ENCODE measurements around the gene OBP2A. TPM values are rescaled to one million over a fixed set of nuclear protein-coding genes. Genes with fewer than 3 reads are reported as not detected.
"Not testable (repeated sequence)": the region's sequence is repeated elsewhere in the genome, so short reads cannot be mapped to it uniquely, and the experiment has no call there.

Gene OBP2A
- total and polyA plus RNA-seq, 2 donors (not counting 3 experiments of a cell fraction or from before 2014, with no cell fraction given), result not detected

DNA sequence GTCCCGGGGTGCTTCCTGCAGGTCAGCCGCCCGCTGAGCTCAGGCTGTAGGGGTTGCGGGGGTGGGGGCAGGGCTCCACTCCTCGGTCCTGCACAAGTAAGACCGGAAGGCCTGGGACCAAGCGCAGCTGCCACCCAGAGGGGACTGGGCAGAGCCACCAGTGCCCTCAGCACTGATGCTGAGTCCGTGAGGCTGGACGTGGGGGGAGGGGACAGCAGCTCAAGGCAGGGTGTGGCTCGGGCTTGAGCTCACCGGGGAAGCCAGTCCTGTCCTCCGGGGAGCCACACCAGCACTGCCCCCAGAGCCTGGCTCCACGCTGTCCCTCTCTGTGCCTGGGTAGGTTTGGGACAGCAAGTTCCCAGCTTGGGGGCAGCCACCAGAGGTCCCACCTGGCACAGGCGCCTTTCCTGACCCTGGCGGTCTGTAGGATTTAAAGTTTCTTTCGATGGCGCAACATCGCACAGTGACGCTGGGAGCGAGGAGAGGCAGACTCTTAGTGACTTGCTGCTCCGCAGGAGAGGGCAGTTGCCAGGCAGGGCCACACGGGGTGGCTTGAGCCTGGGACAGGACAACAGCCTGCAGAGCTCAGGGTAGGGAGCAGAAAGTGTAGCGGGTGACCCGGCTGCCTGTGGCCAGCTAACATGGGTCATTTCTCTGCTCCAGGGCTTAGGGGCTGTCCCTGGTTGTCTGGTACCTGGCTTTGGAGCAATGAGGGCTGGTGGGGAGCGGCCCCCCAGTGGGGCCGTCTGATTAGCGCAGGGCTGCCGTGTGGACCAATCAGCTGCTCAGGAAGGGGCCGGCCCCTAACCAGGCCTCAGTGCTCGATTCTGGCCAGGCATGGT, 19.0 kb upstream of the OBP2A start:
- Histone ChIP-seq H3K4me2 (ENCODE audit: insufficient read depth, low read length) (no peak overlapping the region), H3K27me3 (ENCODE audit: control insufficient read depth in 2 of 2, insufficient read depth in 2 of 2, low read length in 2 of 2) (no peaks in the 10 kb centered on the region), H3K4me3 (replicated peaks in 1 of 3; ENCODE audit: insufficient read depth in 1 of 3, low read depth in 1 of 3, low read length in 3 of 3) (no peak overlapping the region), H3K27ac (ENCODE audit: insufficient read depth, low read depth, low read length) (no peak overlapping the region), H3K79me2 (ENCODE audit: control insufficient read depth, insufficient read depth, low read length) (no peaks in the 10 kb centered on the region), H3K4me1 (ENCODE audit: control insufficient read depth, extremely low read depth, insufficient read depth, low read length) (no peaks in the 10 kb centered on the region), H4K20me1 (replicated peaks; ENCODE audit: control insufficient read depth, extremely low read depth, insufficient read depth, low read length) (no peaks in the 10 kb centered on the region), H3K9me1 (replicated peaks; ENCODE audit: control insufficient read depth, extremely low read depth, insufficient read depth, low read length) (no peaks in the 10 kb centered on the region), H3K9ac (replicated peaks; ENCODE audit: extremely low read depth, insufficient read depth, low read length) (no peak overlapping the region), H2AFZ (ENCODE audit: low read depth, low read length) (no peak overlapping the region), H3K36me3 (ENCODE audit: control insufficient read depth in 2 of 2, extremely low read depth in 1 of 2, insufficient read depth in 2 of 2, low read length in 2 of 2) (no peaks in the 10 kb centered on the region), H3K9me3 (replicated peaks; ENCODE audit: control insufficient read depth, insufficient read depth, low read length) (no peaks in the 10 kb centered on the region)
- TF ChIP-seq JUN (IDR thresholded peaks at IDR 0.05; ENCODE audit: borderline replicate concordance, insufficient read depth, insufficient read length, low read depth) (no peak), FOS (IDR thresholded peaks at IDR 0.05; ENCODE audit: borderline replicate concordance, insufficient read depth, low read length) (no peak), GATA2 (IDR thresholded peaks at IDR 0.05; ENCODE audit: insufficient read depth, insufficient read length, low read depth, low read length) (no peak), POLR2AphosphoS5 (IDR thresholded peaks at IDR 0.05; ENCODE audit: insufficient read depth, low read depth, low read length) (no peak), POLR2A (IDR thresholded peaks at IDR 0.05; ENCODE audit: low read depth, low read length) (no peak)
- CTCF ChIA-PET, result interaction anchor here (1.3 kb wide), 1 partner anchor 22 kb away, joined by 3 read pairs; no protein-coding TSS in a partner anchor
- POLR2A ChIA-PET, result no interaction called here
- no TSS peak for BruUV-seq (replicated peaks)
- dilution Hi-C loops (cut with MboI; ENCODE audit: extremely low pct_ligation_motif_present, low sequenced_read_pairs) (no loop called here), intact Hi-C loops (cut with micrococcal nuclease) (no loop called here)
- no peak for FAIRE-seq
- DNase-seq (ENCODE audit: low read depth, low spot score), result no peak

DNA sequence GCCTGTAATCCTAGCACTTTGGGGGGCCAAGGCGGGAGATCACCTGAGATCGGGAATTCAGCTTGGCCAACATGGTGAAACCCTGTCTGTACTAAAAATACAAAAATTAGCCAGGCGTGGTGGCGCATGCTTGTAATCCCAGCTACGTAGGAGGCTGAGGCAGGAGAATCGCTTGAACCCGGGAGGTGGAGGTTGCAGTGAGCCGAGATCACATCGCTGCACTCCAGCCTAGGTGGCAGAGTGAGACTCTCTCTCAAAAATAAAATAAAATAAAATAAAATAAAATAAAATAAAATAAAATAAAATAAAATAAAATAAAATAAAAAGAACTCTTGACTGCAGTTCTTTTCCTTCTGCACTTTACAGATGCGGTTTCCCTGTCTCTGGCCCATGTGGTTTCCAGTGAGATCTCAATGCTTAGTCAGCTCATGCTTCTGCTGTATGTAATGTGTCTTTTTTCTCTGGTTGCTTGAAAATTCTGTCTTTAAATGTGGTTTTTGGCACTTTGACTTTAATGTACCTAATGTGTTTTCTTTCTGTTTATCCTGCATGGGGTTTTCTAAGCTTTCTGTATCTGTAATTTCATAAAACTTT, 17.0 kb upstream of the OBP2A start:
- DNase-seq (ENCODE audit: low read depth, low spot score); H2AFZ ChIP-seq (ENCODE audit: low read depth, low read length); H3K9me3 ChIP-seq (replicated peaks; ENCODE audit: control insufficient read depth, insufficient read depth, low read length); H3K4me2 ChIP-seq (ENCODE audit: insufficient read depth, low read length); dilution Hi-C loops (cut with MboI; ENCODE audit: extremely low pct_ligation_motif_present, low sequenced_read_pairs); POLR2A ChIA-PET; H3K4me1 ChIP-seq (ENCODE audit: control insufficient read depth, extremely low read depth, insufficient read depth, low read length); H3K79me2 ChIP-seq (ENCODE audit: control insufficient read depth, insufficient read depth, low read length); H3K27ac ChIP-seq (ENCODE audit: insufficient read depth, low read depth, low read length); H3K27me3 ChIP-seq (ENCODE audit: control insufficient read depth in 2 of 2, insufficient read depth in 2 of 2, low read length in 2 of 2); CTCF ChIA-PET; intact Hi-C loops (cut with micrococcal nuclease); FAIRE-seq; H3K9ac ChIP-seq (replicated peaks; ENCODE audit: extremely low read depth, insufficient read depth, low read length); BruUV-seq (replicated peaks); H4K20me1 ChIP-seq (replicated peaks; ENCODE audit: control insufficient read depth, extremely low read depth, insufficient read depth, low read length); H3K36me3 ChIP-seq (ENCODE audit: control insufficient read depth in 2 of 2, extremely low read depth in 1 of 2, insufficient read depth in 2 of 2, low read length in 2 of 2); H3K9me1 ChIP-seq (replicated peaks; ENCODE audit: control insufficient read depth, extremely low read depth, insufficient read depth, low read length); H3K4me3 ChIP-seq (replicated peaks in 1 of 3; ENCODE audit: insufficient read depth in 1 of 3, low read depth in 1 of 3, low read length in 3 of 3): not testable (repeated sequence)
